ENCODE results near the gene CCDC170. TPM values are rescaled to one million over a fixed set of nuclear protein-coding genes. Genes with fewer than 3 reads are reported as not detected.

CCDC170 gene
- total RNA-seq, 1 experiment from 2014 or later = 0.12 TPM

- TF ChIP-seq EZH2phosphoT487 (IDR thresholded peaks at IDR 0.05; ENCODE audit: borderline replicate concordance) (no peak), ZFX (IDR thresholded peaks at IDR 0.05) (no peak), ATF3 (IDR thresholded peaks at IDR 0.05) (no peak), CEBPB (IDR thresholded peaks at IDR 0.05; ENCODE audit: low read depth) (no peak), ZNF274 (IDR thresholded peaks at IDR 0.05; ENCODE audit: low read depth, low read length) (no peak), EGR1 (IDR thresholded peaks at IDR 0.05; ENCODE audit: low read depth) (no peak), CBX3 (IDR thresholded peaks at IDR 0.05; ENCODE audit: low read depth) (no peak)
- RAD21 ChIA-PET (ENCODE audit: low non-redundant PET in 1 of 2, low total read pairs in 2 of 2, uncharacterized antibody in 2 of 2, unreplicated experiment in 2 of 2) = no interaction called here
- H2AFZ ChIP-seq (ENCODE audit: low read depth, low read length, poor library complexity, severe bottlenecking) = no peak overlapping the region
- no peaks in the 10 kb centered on the region for H3K36me3 ChIP-seq (ENCODE audit: control insufficient read depth in 1 of 2, insufficient read depth in 2 of 2, low read length in 2 of 2)
- H3K79me2 ChIP-seq (ENCODE audit: insufficient read depth, low read length) = no peaks in the 10 kb centered on the region
- intact Hi-C loops (cut with micrococcal nuclease) = no loop called here
- H3K27ac ChIP-seq (ENCODE audit: low read depth, low read length) = no peak overlapping the region
- H4K20me1 ChIP-seq (ENCODE audit: insufficient read depth) = no peaks in the 10 kb centered on the region
- no TSS peak for BruUV-seq (replicated peaks)
- DNase-seq (ENCODE audit: low read depth, low spot score) = no peak
- H3K4me1 ChIP-seq (ENCODE audit: control insufficient read depth in 1 of 2, insufficient read depth in 2 of 2, low read length in 2 of 2) = peaks cover 0 to 8% of the 10 kb centered on the region in 2 experiments; a peak in 1 of 4 replicates
- CTCF ChIA-PET = interaction anchor here (2.1 kb wide), 1 partner anchor 11 kb away, joined by 8 read pairs; no protein-coding TSS in a partner anchor
- no peaks in the 10 kb centered on the region for H3K9me2 ChIP-seq (ENCODE audit: insufficient read depth)
- no peak overlapping the region for H3K4me3 ChIP-seq (replicated peaks in 1 of 2; ENCODE audit: low read depth in 1 of 2, low read length in 2 of 2)
- ATAC-seq = no peak
- H3K9me3 ChIP-seq (ENCODE audit: control insufficient read depth in 1 of 2, insufficient read depth in 1 of 2, low read depth in 1 of 2, low read length in 2 of 2) = peaks cover 0 to 8% of the 10 kb centered on the region in 2 experiments; a peak in 2 of 4 replicates
- no peak overlapping the region for H3K4me2 ChIP-seq (ENCODE audit: low read length)
- POLR2A ChIA-PET = no interaction called here
- no peaks in the 10 kb centered on the region for H3K27me3 ChIP-seq (ENCODE audit: insufficient read depth, low read length)
- no peak overlapping the region for H3K9ac ChIP-seq (ENCODE audit: low read length)
Measured at GRCh38 chr6:151659212-151659611, 165.4 kb downstream of the CCDC170 start.

- H3K27ac ChIP-seq (ENCODE audit: low read depth, low read length) = no peak overlapping the region
- H3K79me2 ChIP-seq (ENCODE audit: insufficient read depth, low read length) = no peaks in the 10 kb centered on the region
- no peak overlapping the region for H3K9ac ChIP-seq (ENCODE audit: low read length)
- no peak overlapping the region for H2AFZ ChIP-seq (ENCODE audit: low read depth, low read length, poor library complexity, severe bottlenecking)
- no peaks in the 10 kb centered on the region for H3K36me3 ChIP-seq (ENCODE audit: control insufficient read depth in 1 of 2, insufficient read depth in 2 of 2, low read length in 2 of 2)
- peaks cover 0 to 16% of the 10 kb centered on the region in 2 experiments; a peak in 1 of 4 replicates for H3K4me1 ChIP-seq (ENCODE audit: control insufficient read depth in 1 of 2, insufficient read depth in 2 of 2, low read length in 2 of 2)
- no peaks in the 10 kb centered on the region for H3K9me2 ChIP-seq (ENCODE audit: insufficient read depth)
- BruUV-seq (replicated peaks) = no TSS peak
- TF ChIP-seq TCF7L2 (IDR thresholded peaks at IDR 0.05; ENCODE audit: borderline replicate concordance, extremely low read depth, insufficient read depth, insufficient read length) (no peak), SIN3A (IDR thresholded peaks at IDR 0.05; ENCODE audit: low read depth) (no peak), ZFX (IDR thresholded peaks at IDR 0.05) (0 out of 2 replicates have a peak, but pooled peaks have one; percentile 11), POLR2A (IDR thresholded peaks at IDR 0.05; ENCODE audit: borderline replicate concordance, extremely low read depth, insufficient read depth, insufficient read length) (no peak)
- ATAC-seq (no peak), DNase-seq (ENCODE audit: low read depth, low spot score) (no peak)
- H4K20me1 ChIP-seq (ENCODE audit: insufficient read depth) = no peaks in the 10 kb centered on the region
- POLR2A ChIA-PET = no interaction called here
- no peak overlapping the region for H3K4me3 ChIP-seq (replicated peaks in 1 of 2; ENCODE audit: low read depth in 1 of 2, low read length in 2 of 2)
- intact Hi-C loops (cut with micrococcal nuclease) = no loop called here
- no peak overlapping the region for H3K4me2 ChIP-seq (ENCODE audit: low read length)
- no peaks in the 10 kb centered on the region for H3K9me3 ChIP-seq (ENCODE audit: control insufficient read depth in 1 of 2, insufficient read depth in 1 of 2, low read depth in 1 of 2, low read length in 2 of 2)
- CTCF ChIA-PET = no interaction called here
- RAD21 ChIA-PET (ENCODE audit: low non-redundant PET in 1 of 2, low total read pairs in 2 of 2, uncharacterized antibody in 2 of 2, unreplicated experiment in 2 of 2) = no interaction called here
- H3K27me3 ChIP-seq (ENCODE audit: insufficient read depth, low read length) = no peaks in the 10 kb centered on the region
Measured at GRCh38 chr6:151661509-151661908, 167.7 kb downstream of the CCDC170 start.
